ENCODE data around the gene SLC38A5.

DNA sequence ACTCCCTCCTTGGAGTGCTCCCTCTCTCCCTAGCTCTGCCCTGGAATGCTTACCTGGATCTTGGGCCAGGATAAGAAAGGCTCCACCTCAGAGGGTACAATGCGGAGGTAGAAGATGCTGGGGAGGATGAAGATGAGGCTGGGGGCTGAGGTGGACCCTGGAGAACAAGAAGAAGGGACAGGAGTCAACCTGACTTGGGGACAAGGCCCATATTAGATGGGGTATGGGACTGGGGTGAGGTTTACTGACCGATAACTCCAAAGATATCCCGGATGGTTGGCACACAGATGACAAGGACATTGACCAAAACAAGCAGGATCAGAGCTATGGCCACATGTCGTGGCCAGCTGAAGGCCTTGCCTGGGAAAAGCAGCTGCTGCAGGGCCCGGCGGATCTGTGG, 10.6 kb downstream of the SLC38A5 start:
- TF ChIP-seq POLR2AphosphoS5 (IDR thresholded peaks at IDR 0.05; ENCODE audit: borderline replicate concordance, low read depth, low read length) (no peak), EZH2 (IDR thresholded peaks at IDR 0.05) (no peak)

All from SK-N-MC (cell line).